ENCODE measurements around the gene ZC3H13. TPM values are rescaled to one million over a fixed set of nuclear protein-coding genes. Genes with fewer than 3 reads are reported as not detected.

Gene ZC3H13
- total and polyA plus RNA-seq, 10 of the 15 experiments (the other 5 are each of a cell fraction or from before 2014, with no cell fraction given): 10.0 to 55.9 (median 25.4) TPM

DNA sequence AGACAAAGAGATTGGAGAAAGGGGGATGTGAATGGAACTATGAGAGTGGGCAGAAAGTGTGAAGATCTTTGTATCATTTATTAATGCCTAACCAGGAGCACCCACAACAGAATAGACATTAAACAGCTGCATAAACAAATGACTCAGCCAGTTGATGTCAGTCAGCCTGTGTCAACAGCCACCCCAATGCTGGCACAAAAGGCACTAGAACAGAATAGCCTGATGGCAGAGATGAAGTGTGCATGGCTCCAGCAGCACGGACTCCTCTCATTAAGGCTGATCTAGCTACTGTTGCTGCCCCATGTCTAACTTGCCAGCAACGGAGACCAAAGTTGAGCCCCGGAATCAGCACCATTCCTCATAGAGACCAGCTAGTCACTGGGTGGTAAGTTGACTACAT, 44.5 kb upstream of the ZC3H13 start:
- Histone ChIP-seq H3K27me3 (replicated peaks in 1 of 2; ENCODE audit: control insufficient read depth in 2 of 2, insufficient read depth in 2 of 2, low read length in 1 of 2) (no peaks in the 10 kb centered on the region), H3K9me3 (replicated peaks; ENCODE audit: control insufficient read depth, insufficient read depth, low read length) (no peaks in the 10 kb centered on the region; the same call in 2 of the 3 replicates), H3K4me2 (ENCODE audit: control insufficient read depth, insufficient read depth) (no peak overlapping the region), H3K4me1 (ENCODE audit: control insufficient read depth, insufficient read depth, low read length) (peaks cover 18% of the 10 kb centered on the region), H3K9ac (ENCODE audit: control insufficient read depth, insufficient read depth, low read length) (no peak overlapping the region), H3K36me3 (ENCODE audit: control insufficient read depth in 2 of 2, insufficient read depth in 2 of 2, low read length in 1 of 2) (no peaks in the 10 kb centered on the region), H3K79me2 (ENCODE audit: control insufficient read depth, insufficient read depth, low read length) (no peaks in the 10 kb centered on the region), H4K20me1 (ENCODE audit: control insufficient read depth, insufficient read depth) (no peaks in the 10 kb centered on the region), H2AFZ (ENCODE audit: control insufficient read depth, low read depth, low read length) (no peak overlapping the region), H3K27ac (ENCODE audit: control insufficient read depth, insufficient read depth) (no peak overlapping the region), H3K4me3 (no peak overlapping the region)
- CTCF ChIA-PET: interaction anchor here (0.6 kb wide), 1 partner anchor 27 kb away, joined by 3 read pairs; no protein-coding TSS in a partner anchor
- intact Hi-C loops (cut with micrococcal nuclease; ENCODE audit: unreplicated experiment): no loop called here
- no peak for ATAC-seq
- WGBS (ENCODE audit: insufficient coverage, insufficient replicate concordance, low lambda C conversion rate, missing lambda C conversion rate): 72% methylated on average over 3 of the region's 3 CpGs
- DNase-seq (ENCODE audit: low read depth, low spot score): no peak
- RAD21 ChIA-PET (ENCODE audit: unreplicated experiment): no interaction called here
- in situ Hi-C loops (cut with MboI): no loop called here
- BruUV-seq (replicated peaks): no TSS peak
- FAIRE-seq: no peak
- POLR2A ChIA-PET: no interaction called here
- TF ChIP-seq HDAC2 (IDR thresholded peaks at IDR 0.05): no peak
- TF ChIP-seq DPF2 (IDR thresholded peaks at IDR 0.05): no peak
- TF ChIP-seq HDAC6 (IDR thresholded peaks at IDR 0.05; ENCODE audit: unreplicated experiment): no peak
- TF ChIP-seq IRF3 (IDR thresholded peaks at IDR 0.05): no peak
- TF ChIP-seq MYC (IDR thresholded peaks at IDR 0.05; ENCODE audit: insufficient read depth, insufficient read length, insufficient replicate concordance, low read length, severe bottlenecking): no peak
- TF ChIP-seq JUNB (IDR thresholded peaks at IDR 0.05): no peak
- SMC1A ChIA-PET (ENCODE audit: uncharacterized antibody, unreplicated experiment): interaction anchor here (1.1 kb wide), 1 partner anchor 23 kb away, joined by 3 read pairs; no protein-coding TSS in a partner anchor

DNA sequence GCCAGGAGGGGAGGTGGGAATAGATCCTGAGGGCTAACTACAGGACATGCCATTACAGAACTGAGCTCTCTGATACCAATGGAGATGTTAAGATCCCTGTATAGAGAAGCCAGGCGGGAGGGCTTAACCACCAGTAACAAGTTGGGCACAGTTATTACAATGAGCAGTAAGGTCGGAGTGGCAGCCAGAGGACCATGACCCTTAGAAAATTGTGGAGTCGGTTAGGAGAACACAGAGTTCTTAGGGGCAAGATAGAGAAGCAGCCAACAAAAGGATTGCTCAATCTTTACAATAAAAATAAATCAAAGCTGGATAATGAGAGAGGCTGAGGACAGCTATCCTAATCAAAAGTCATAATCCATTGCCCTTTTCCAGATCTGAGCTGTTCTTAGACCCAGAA, 41.9 kb upstream of the ZC3H13 start:
- Histone ChIP-seq H3K4me3 (no peak overlapping the region), H3K36me3 (ENCODE audit: control insufficient read depth in 2 of 2, insufficient read depth in 2 of 2, low read length in 1 of 2) (no peaks in the 10 kb centered on the region), H3K9ac (ENCODE audit: control insufficient read depth, insufficient read depth, low read length) (no peak overlapping the region), H3K9me3 (replicated peaks; ENCODE audit: control insufficient read depth, insufficient read depth, low read length) (no peaks in the 10 kb centered on the region; the same call in 2 of the 3 replicates), H3K79me2 (ENCODE audit: control insufficient read depth, insufficient read depth, low read length) (no peaks in the 10 kb centered on the region), H4K20me1 (ENCODE audit: control insufficient read depth, insufficient read depth) (no peaks in the 10 kb centered on the region), H2AFZ (ENCODE audit: control insufficient read depth, low read depth, low read length) (no peak overlapping the region), H3K27me3 (replicated peaks in 1 of 2; ENCODE audit: control insufficient read depth in 2 of 2, insufficient read depth in 2 of 2, low read length in 1 of 2) (no peaks in the 10 kb centered on the region), H3K4me2 (ENCODE audit: control insufficient read depth, insufficient read depth) (no peak overlapping the region), H3K27ac (ENCODE audit: control insufficient read depth, insufficient read depth) (no peak overlapping the region), H3K4me1 (ENCODE audit: control insufficient read depth, insufficient read depth, low read length) (no peaks in the 10 kb centered on the region)
- in situ Hi-C loops (cut with MboI): no loop called here
- FAIRE-seq: no peak
- DNase-seq (ENCODE audit: low read depth, low spot score): no peak
- 52% methylated on average over 3 of the region's 3 CpGs for WGBS (ENCODE audit: insufficient coverage, insufficient replicate concordance, low lambda C conversion rate, missing lambda C conversion rate)
- intact Hi-C loops (cut with micrococcal nuclease; ENCODE audit: unreplicated experiment): no loop called here
- ChIA-PET RAD21 (ENCODE audit: unreplicated experiment) (no interaction called here), POLR2A (no interaction called here), SMC1A (ENCODE audit: uncharacterized antibody, unreplicated experiment) (interaction anchor here (1.0 kb wide), 1 partner anchor 8 kb away, joined by 4 read pairs; no protein-coding TSS in a partner anchor), CTCF (interaction anchor here (1.0 kb wide), 1 partner anchor 32 kb away, joined by 3 read pairs; no protein-coding TSS in a partner anchor)
- BruUV-seq (replicated peaks): no TSS peak
- TF ChIP-seq DPF2 (IDR thresholded peaks at IDR 0.05): no peak
- no peak for TF ChIP-seq YY1 (IDR thresholded peaks at IDR 0.05; ENCODE audit: low read depth, low read length)
- no peak for TF ChIP-seq CHD1 (IDR thresholded peaks at IDR 0.05; ENCODE audit: low read depth, low read length)
- no peak for ATAC-seq
